Fibroblast of the conjunctiva (primary cell): Measurements from ENCODE around the gene SIT1.

Experiments used
- DNase-seq: peaks from one replicate; pipeline ENCODE4 v3.0.0-alpha.2; 2010; ENCODE audit warnings: low read depth

SIT1 gene

GRCh38 chr9:35606138-35606504, 44.6 kb downstream of the SIT1 start:
- no peak for DNase-seq

GRCh38 chr9:35605351-35606137, 45.2 kb downstream of the SIT1 start:
- no peak for DNase-seq

- DNase-seq = peak; percentile 17
Observed at GRCh38 chr9:35604578-35605350, 46.0 kb downstream of the SIT1 start, which contains the start of gene TESK1. Gene TESK1 (plus strand): TSS chr9:35605262. CDS start chr9:35605620, 358 bp downstream.

- peak; percentile 100 for DNase-seq
Observed at GRCh38 chr9:35603986-35604577, 46.6 kb downstream of the SIT1 start.

- peak; percentile 76 for DNase-seq
Observed at GRCh38 chr9:35603506-35603985, 47.2 kb downstream of the SIT1 start.

GRCh38 chr9:35599763-35600604, 50.7 kb downstream of the SIT1 start:
- no peak for DNase-seq
